Uterus (tissue), 4 donors: ENCODE measurements around the gene ASCC3. TPM values are rescaled to one million over a fixed set of nuclear protein-coding genes. Genes with fewer than 3 reads are reported as not detected.

Source experiments
- DNase-seq, 2 donors: peaks; one replicate each; pipeline ENCODE4 v3.0.0-alpha.2; 2019 to 2020
- H3K27ac ChIP-seq, 2 donors: fragments of 200-600 bp; sonication (generic); 1 replicate in 1 of 2; 2 replicates in 1 of 2; pipeline ENCODE4 v1.5.1; 2016 to 2018
- H3K27me3 ChIP-seq, 2 donors: fragments of 200-600 bp; sonication (generic); one replicate each; pipeline ENCODE4 v1.5.1; 2018 to 2019; ENCODE audit warnings: control low read depth in 1 of 2
- H3K36me3 ChIP-seq, 2 donors: fragments of 200-600 bp; sonication (generic); one replicate each; pipeline ENCODE4 v1.5.1; 2019; ENCODE audit warnings: control low read depth in 1 of 2
- H3K4me1 ChIP-seq, 2 donors: fragments of 200-600 bp; sonication (generic); one replicate each; pipeline ENCODE4 v1.5.1; 2018 to 2019; ENCODE audit warnings: control low read depth in 1 of 2
- H3K4me3 ChIP-seq, 2 donors: fragments of 200-600 bp; sonication (generic); 1 replicate in 1 of 2; 2 replicates in 1 of 2; pipeline ENCODE4 v1.5.1; 2018 to 2019; ENCODE audit warnings: mild to moderate bottlenecking in 1 of 2
- H3K9me3 ChIP-seq, 2 donors: fragments of 200-600 bp; sonication (generic); one replicate each; pipeline ENCODE4 v1.5.1; 2019; ENCODE audit warnings: control low read depth in 1 of 2
- POLR2A ChIP-seq, 2 donors: fragments of 450-650 bp; IDR thresholded peaks; one replicate each; pipeline ENCODE4 v1.6.1; 2016; ENCODE audit warnings: antibody characterized with exemption in 2 of 2, mild to moderate bottlenecking in 1 of 2, moderate library complexity in 1 of 2
- intact Hi-C: fragments of 100-400 bp; cut with DNase I; formaldehyde crosslinking; loops from one replicate; pipeline ENCODE4 v1.15.1; 2023; ENCODE audit warnings: low total_unique reads
- total RNA-seq, 4 donors: library from RNA; depleted of rRNA in 3 of 4; stranded (reverse); fragments of >200 nt in 3 of 4; gene quantifications; one replicate each; pipeline versions ENCODE4 v1.1.0 to v1.2.4, GENCODE V29; 2014 to 2023
- TF ChIP-seq, protein P1 (sequence below), 4 experiments: fragments of 200-600 bp in 2 of 4; fragments of 450-650 bp in 2 of 4; sonication (generic) in 2 of 4; IDR thresholded peaks; one replicate each; pipeline ENCODE4 v1.5.1; 2016 to 2019; ENCODE audit warnings: antibody characterized with exemption in 4 of 4, mild to moderate bottlenecking in 2 of 4, moderate library complexity in 1 of 4
- donor health status: DM: yes; HTN: yes; CAD: no.

ASCC3 gene
- total RNA-seq, 4 donors from 2014 or later = 14.3 to 92.4 (median 33.2) TPM

DNA sequence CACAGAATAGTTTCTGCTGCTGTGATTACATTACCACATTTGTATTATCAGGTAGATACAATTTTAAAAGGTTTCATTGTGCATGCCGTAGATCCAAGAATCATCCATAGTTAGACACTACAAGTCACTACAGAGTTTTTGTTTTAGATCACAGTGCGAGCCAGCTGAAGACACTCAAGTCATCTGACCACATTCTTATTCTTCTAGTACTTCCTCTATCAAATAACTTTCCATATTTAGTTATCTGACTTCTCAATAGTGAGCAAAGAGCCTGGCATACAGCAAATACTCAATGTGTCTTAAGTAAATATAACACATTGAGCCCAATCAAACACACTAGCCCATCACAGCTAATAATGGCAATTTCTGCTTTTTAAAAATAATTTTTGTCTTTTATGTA lies 195.4 kb downstream of the ASCC3 start:
- TF ChIP-seq, protein P1, sequence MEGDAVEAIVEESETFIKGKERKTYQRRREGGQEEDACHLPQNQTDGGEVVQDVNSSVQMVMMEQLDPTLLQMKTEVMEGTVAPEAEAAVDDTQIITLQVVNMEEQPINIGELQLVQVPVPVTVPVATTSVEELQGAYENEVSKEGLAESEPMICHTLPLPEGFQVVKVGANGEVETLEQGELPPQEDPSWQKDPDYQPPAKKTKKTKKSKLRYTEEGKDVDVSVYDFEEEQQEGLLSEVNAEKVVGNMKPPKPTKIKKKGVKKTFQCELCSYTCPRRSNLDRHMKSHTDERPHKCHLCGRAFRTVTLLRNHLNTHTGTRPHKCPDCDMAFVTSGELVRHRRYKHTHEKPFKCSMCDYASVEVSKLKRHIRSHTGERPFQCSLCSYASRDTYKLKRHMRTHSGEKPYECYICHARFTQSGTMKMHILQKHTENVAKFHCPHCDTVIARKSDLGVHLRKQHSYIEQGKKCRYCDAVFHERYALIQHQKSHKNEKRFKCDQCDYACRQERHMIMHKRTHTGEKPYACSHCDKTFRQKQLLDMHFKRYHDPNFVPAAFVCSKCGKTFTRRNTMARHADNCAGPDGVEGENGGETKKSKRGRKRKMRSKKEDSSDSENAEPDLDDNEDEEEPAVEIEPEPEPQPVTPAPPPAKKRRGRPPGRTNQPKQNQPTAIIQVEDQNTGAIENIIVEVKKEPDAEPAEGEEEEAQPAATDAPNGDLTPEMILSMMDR (IDR thresholded peaks at IDR 0.05) = no peak
- no peak for TF ChIP-seq POLR2A (IDR thresholded peaks at IDR 0.05)
- Histone ChIP-seq H3K27ac (no peak overlapping the region), H3K36me3 (no peaks in the 10 kb centered on the region), H3K27me3 (no peaks in the 10 kb centered on the region), H3K9me3 (no peaks in the 10 kb centered on the region), H3K4me3 (no peak overlapping the region), H3K4me1 (no peaks in the 10 kb centered on the region)
- no peak for DNase-seq
- intact Hi-C loops = no loop called here

DNA sequence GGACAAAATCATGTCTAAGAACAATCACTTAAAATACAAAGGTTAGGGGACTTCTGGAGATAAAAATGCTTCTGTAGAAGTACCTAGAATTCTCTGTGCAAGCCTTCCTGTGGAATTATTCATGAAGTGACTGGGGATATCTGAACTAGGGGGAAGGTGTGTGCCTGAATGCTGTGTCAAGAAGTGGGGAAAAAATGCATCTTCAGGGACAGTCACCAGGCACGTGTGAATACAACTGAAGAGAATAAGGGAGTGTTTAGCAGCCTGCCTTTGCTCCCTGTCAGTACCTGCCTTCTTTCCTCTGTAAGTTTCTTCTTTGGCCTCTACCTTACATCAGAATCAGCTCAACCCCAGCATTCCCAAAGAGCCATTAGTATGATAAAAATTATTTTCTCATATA lies 201.0 kb downstream of the ASCC3 start:
- Histone ChIP-seq H3K36me3 (no peaks in the 10 kb centered on the region), H3K4me1 (no peaks in the 10 kb centered on the region), H3K9me3 (no peaks in the 10 kb centered on the region), H3K4me3 (no peak overlapping the region), H3K27me3 (no peaks in the 10 kb centered on the region), H3K27ac (no peak overlapping the region)
- DNase-seq = no peak
- TF ChIP-seq, protein P1 (IDR thresholded peaks at IDR 0.05) = no peak
- TF ChIP-seq POLR2A (IDR thresholded peaks at IDR 0.05) = no peak
- intact Hi-C loops = no loop called here

DNA sequence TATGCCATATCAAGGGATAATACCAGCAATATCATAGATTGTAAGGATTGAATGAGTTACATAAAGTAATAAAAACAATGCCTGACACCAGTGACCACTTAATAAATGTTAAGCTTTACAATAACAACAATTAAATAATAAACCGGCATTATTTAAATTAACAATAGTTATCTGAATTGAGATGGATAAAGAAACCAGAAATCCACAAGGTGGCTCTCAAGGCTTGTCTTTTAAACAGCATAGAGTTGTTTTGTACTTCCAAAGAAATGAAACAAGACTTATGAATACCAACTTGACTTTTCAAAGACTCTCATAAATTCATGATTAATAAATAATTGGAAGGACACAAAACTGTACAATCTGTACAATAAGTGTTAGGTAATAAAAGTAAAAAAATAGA lies 203.1 kb downstream of the ASCC3 start:
- H3K4me3 ChIP-seq = no peak overlapping the region
- TF ChIP-seq POLR2A (IDR thresholded peaks at IDR 0.05) = no peak
- TF ChIP-seq, protein P1 (IDR thresholded peaks at IDR 0.05) = no peak
- H3K27me3 ChIP-seq = no peaks in the 10 kb centered on the region
- intact Hi-C loops = no loop called here
- no peaks in the 10 kb centered on the region for H3K36me3 ChIP-seq
- no peaks in the 10 kb centered on the region for H3K9me3 ChIP-seq
- H3K27ac ChIP-seq = no peak overlapping the region
- no peaks in the 10 kb centered on the region for H3K4me1 ChIP-seq
- DNase-seq = no peak

DNA sequence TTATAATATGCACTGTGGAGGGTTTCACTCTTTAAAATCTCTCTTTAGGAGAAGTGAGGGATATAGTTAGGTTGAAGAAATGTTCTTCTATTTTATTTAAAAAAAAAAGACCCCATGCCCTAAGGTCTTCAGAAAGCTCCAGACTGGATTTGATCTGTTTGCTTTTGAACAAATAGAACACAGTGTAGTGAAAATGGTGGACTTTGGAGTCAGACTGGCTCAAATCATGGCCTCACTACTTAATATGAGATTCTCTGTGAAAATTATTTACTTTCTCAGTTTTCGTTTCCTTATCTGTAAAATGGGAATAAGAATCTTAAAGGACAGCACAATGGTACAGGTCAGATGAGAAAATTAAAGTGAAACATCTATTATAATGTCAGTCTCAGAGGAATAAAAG lies 203.9 kb downstream of the ASCC3 start:
- no peaks in the 10 kb centered on the region for H3K4me1 ChIP-seq
- no peak for DNase-seq
- intact Hi-C loops = no loop called here
- H3K27me3 ChIP-seq = no peaks in the 10 kb centered on the region
- no peaks in the 10 kb centered on the region for H3K36me3 ChIP-seq
- TF ChIP-seq, protein P1 (IDR thresholded peaks at IDR 0.05) = no peak
- TF ChIP-seq POLR2A (IDR thresholded peaks at IDR 0.05) = no peak
- H3K9me3 ChIP-seq = no peaks in the 10 kb centered on the region
- no peak overlapping the region for H3K27ac ChIP-seq
- no peak overlapping the region for H3K4me3 ChIP-seq

DNA sequence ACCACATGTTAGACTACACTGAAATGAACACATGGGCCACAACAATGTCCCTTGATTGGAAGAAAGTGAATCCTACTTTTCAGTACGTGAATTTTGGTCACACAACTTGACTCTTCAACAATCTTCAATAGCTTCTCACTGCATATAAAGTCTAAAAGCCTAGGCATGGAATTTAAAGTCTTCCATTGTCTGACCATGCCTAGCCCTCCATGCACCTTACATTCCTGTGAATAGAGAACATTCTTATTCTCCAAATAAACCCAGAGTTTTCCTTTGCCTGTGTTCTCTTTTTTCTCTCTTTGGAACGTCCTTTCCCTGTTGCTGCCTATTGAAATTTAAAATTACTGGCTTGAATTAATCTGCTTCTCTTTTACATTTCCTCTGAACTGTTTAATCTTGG lies 207.5 kb downstream of the ASCC3 start:
- no peaks in the 10 kb centered on the region for H3K4me1 ChIP-seq
- H3K4me3 ChIP-seq = no peak overlapping the region
- no peak for TF ChIP-seq POLR2A (IDR thresholded peaks at IDR 0.05)
- TF ChIP-seq, protein P1 (IDR thresholded peaks at IDR 0.05) = no peak
- no peaks in the 10 kb centered on the region for H3K36me3 ChIP-seq
- H3K27ac ChIP-seq = no peak overlapping the region
- intact Hi-C loops = no loop called here
- H3K9me3 ChIP-seq = no peaks in the 10 kb centered on the region
- no peaks in the 10 kb centered on the region for H3K27me3 ChIP-seq
- no peak for DNase-seq
